ENCODE data around the gene PROM2. TPM values are rescaled to one million over a fixed set of nuclear protein-coding genes. Genes with fewer than 3 reads are reported as not detected.

PROM2 gene
- total RNA-seq, 1 donor from 2014 or later, result 6.0 TPM

DNA sequence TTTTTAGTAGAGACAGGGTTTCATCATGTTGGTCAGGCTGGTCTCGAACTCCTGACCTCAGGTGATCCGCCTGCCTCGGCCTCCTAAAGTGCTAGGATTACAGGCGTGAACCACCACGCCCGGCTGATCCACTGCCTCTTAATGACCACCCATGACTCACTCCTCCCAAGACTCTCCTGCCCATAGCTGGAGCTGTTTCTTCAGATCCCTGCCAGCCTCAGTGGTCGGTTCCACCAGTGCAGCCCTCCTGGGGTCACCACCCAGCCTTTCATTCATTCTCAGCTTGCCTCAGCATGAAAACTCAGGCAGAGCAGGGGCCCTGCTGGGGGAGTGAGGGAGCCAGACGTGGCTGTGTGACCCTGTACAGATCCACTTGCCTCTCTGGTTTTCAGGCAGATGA lies 35.4 kb downstream of the PROM2 start:
- peaks cover 6% of the 10 kb centered on the region for H3K4me1 ChIP-seq
- intact Hi-C loops (cut with DNase I), result no loop called here
- no peaks in the 10 kb centered on the region for H3K36me3 ChIP-seq
- no peaks in the 10 kb centered on the region for H3K9me3 ChIP-seq
- H3K27me3 ChIP-seq (ENCODE audit: low read depth), result no peaks in the 10 kb centered on the region
- no peak for DNase-seq
- H3K4me3 ChIP-seq, result no peak overlapping the region
- no peak for ATAC-seq
- TF ChIP-seq, protein P1, sequence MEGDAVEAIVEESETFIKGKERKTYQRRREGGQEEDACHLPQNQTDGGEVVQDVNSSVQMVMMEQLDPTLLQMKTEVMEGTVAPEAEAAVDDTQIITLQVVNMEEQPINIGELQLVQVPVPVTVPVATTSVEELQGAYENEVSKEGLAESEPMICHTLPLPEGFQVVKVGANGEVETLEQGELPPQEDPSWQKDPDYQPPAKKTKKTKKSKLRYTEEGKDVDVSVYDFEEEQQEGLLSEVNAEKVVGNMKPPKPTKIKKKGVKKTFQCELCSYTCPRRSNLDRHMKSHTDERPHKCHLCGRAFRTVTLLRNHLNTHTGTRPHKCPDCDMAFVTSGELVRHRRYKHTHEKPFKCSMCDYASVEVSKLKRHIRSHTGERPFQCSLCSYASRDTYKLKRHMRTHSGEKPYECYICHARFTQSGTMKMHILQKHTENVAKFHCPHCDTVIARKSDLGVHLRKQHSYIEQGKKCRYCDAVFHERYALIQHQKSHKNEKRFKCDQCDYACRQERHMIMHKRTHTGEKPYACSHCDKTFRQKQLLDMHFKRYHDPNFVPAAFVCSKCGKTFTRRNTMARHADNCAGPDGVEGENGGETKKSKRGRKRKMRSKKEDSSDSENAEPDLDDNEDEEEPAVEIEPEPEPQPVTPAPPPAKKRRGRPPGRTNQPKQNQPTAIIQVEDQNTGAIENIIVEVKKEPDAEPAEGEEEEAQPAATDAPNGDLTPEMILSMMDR (IDR thresholded peaks at IDR 0.05), result no peak
- H3K27ac ChIP-seq, result no peak overlapping the region

DNA sequence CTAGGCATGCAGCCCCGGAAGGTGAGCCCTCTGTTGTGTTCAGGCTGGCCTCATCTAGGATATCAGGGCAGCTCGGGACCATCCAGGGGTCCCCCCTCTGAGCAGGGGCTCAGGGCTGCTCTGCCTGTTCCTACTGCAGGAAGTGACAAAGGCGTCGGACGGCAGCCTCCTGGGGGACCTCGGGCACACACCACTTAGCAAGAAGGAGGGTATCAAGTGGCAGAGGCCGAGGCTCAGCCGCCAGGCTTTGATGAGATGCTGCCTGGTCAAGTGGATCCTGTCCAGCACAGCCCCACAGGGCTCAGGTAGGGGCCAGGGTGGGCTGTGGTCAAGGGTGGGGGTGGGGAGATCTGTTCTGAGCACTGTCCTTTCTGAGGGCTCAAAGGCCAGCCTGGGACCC lies 36.0 kb downstream of the PROM2 start:
- no peak overlapping the region for H3K4me3 ChIP-seq
- ATAC-seq (no peak), DNase-seq (no peak)
- H3K4me1 ChIP-seq, result peaks cover under 1% of the 10 kb centered on the region
- no peaks in the 10 kb centered on the region for H3K9me3 ChIP-seq
- no peaks in the 10 kb centered on the region for H3K36me3 ChIP-seq
- H3K27me3 ChIP-seq (ENCODE audit: low read depth), result no peaks in the 10 kb centered on the region
- TF ChIP-seq, protein P1 (IDR thresholded peaks at IDR 0.05), result no peak
- intact Hi-C loops (cut with DNase I), result no loop called here
- H3K27ac ChIP-seq, result no peak overlapping the region

DNA sequence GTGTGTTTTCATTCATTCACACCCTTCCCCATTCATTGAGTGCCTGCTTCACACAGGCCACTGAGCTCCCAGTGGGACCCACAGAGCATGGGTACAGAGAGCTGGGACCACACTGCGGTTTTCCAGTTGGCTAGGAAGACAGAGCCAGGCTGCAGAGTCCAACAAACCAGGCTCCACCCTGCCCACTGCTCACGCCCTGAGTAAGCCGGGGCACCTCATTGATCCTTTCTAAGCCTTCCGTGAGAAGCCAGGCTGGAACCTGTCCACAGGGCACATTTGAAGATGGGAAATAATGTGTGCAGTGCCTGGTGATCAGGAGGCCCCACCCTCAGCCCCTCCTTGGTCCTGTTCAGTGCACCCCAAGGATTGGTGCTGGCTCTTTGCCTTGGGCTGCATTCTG lies 36.4 kb downstream of the PROM2 start:
- DNase-seq, result no peak

DNA sequence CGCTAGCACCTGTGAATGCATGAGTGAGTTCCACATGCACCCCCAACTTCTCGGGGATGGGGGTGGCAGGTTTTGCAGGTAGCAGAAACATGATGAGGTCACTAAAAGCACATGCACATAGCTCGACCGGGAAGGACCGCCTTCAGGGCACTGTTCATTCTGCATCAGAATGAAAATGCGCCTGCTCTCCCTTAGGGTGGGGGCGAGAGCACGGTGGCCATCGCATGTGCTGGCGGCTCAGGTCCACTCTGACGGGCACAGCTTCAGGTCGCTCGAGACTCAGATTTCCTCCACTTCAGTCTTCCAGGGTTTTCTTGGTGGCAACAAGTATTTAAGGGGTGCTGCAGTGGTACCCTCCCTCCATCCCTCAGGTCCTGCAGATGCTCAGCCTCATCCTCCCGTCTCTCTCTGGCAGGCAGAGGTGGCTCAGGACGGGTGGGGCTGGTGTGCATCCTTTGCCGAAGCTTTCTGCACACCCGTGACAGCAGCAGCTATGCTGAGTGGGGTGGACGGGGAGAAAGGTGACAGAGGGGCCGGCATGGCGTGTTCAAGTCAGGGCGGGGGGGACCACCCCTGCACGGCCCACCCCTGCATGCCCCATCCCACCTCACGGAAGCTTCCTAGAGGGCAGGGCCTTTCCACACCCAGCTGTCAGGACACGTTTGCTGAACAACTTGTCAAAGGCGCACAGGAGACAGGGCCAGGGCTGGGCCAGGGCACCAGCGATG lies 37.7 kb downstream of the PROM2 start:
- ATAC-seq (no peak), DNase-seq (no peak)
- H3K27me3 ChIP-seq (ENCODE audit: low read depth), result no peaks in the 10 kb centered on the region
- TF ChIP-seq, protein P1 (IDR thresholded peaks at IDR 0.05), result no peak
- intact Hi-C loops (cut with DNase I), result no loop called here
- no peaks in the 10 kb centered on the region for H3K36me3 ChIP-seq
- no peaks in the 10 kb centered on the region for H3K4me1 ChIP-seq
- no peaks in the 10 kb centered on the region for H3K9me3 ChIP-seq
- H3K4me3 ChIP-seq, result no peak overlapping the region
- no peak overlapping the region for H3K27ac ChIP-seq

More for the DNA sequence above, 36.4 kb downstream of the PROM2 start:
- no peak for ATAC-seq
- H3K27ac ChIP-seq, result no peak overlapping the region
- TF ChIP-seq, protein P1 (IDR thresholded peaks at IDR 0.05), result no peak
- H3K27me3 ChIP-seq (ENCODE audit: low read depth), result no peaks in the 10 kb centered on the region
- no peaks in the 10 kb centered on the region for H3K36me3 ChIP-seq
- no peak overlapping the region for H3K4me3 ChIP-seq
- no peaks in the 10 kb centered on the region for H3K4me1 ChIP-seq
- intact Hi-C loops (cut with DNase I), result no loop called here
- H3K9me3 ChIP-seq, result no peaks in the 10 kb centered on the region

DNA sequence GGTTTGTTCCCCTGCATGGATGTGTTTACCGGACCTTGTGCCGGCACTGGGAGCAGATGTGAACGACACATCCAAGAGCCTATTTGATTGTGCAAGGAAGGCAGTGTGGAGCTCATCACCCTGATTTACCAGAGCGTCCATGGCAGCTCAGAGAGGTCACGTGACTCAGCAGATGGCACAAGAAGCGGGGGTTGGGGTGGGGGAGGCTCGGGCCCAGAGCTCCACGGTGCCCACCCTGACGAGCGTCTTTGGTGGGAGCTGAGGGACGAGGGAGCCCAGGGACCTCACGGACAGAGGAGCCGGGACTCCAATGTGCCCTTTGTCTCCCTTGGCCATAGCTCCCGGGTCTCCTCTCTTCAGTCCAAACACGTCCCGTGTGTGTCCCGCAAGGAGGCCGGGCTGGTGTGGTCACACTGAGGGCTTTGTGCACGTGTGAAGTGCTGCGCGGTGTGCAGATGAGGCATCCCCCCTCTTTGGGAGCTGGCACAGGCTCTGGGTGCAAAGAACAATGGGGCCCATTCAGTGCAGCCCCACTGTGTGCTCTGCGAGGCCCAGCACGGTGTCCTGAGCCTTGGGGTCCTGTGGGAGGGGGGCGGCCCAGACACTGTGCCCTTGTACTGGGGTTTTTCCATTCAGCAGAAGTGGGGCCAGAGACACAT lies 38.4 kb downstream of the PROM2 start:
- no peak for ATAC-seq
- no peaks in the 10 kb centered on the region for H3K27me3 ChIP-seq (ENCODE audit: low read depth)
- no peaks in the 10 kb centered on the region for H3K9me3 ChIP-seq
- no peaks in the 10 kb centered on the region for H3K4me1 ChIP-seq
- intact Hi-C loops (cut with DNase I), result no loop called here
- DNase-seq, result no peak
- TF ChIP-seq, protein P1 (IDR thresholded peaks at IDR 0.05), result no peak
- no peak overlapping the region for H3K4me3 ChIP-seq
- no peaks in the 10 kb centered on the region for H3K36me3 ChIP-seq
- H3K27ac ChIP-seq, result no peak overlapping the region
